ENCODE results near the gene DMD.

DMD gene

GRCh38 chrX:32562261-32562660 is 649.1 kb downstream of the DMD start:
- H3K4me3 ChIP-seq (ENCODE audit: low read depth, low read length) = no peak overlapping the region
- TF ChIP-seq CTCF (IDR thresholded peaks at IDR 0.05; ENCODE audit: low read depth, low read length) (no peak), MAX (IDR thresholded peaks at IDR 0.05; ENCODE audit: low read depth, low read length) (no peak), MYC (IDR thresholded peaks at IDR 0.05; ENCODE audit: low read depth, low read length) (no peak), POLR2A (IDR thresholded peaks at IDR 0.05; ENCODE audit: extremely low read depth, insufficient read length) (no peak)
- no peak for DNase-seq (ENCODE audit: low read depth)

- TF ChIP-seq MYC (IDR thresholded peaks at IDR 0.05; ENCODE audit: low read depth, low read length) = no peak
- no peak for TF ChIP-seq MAX (IDR thresholded peaks at IDR 0.05; ENCODE audit: low read depth, low read length)
- TF ChIP-seq CTCF (IDR thresholded peaks at IDR 0.05; ENCODE audit: low read depth, low read length) = no peak
- TF ChIP-seq POLR2A (IDR thresholded peaks at IDR 0.05; ENCODE audit: extremely low read depth, insufficient read length) = no peak
- H3K4me3 ChIP-seq (ENCODE audit: low read depth, low read length) = no peak overlapping the region
- DNase-seq (ENCODE audit: low read depth) = no peak
These were observed 666.2 kb downstream of the DMD start for GRCh38 chrX:32545101-32545500.

GRCh38 chrX:32538554-32538953 is 672.8 kb downstream of the DMD start:
- no peak for DNase-seq (ENCODE audit: low read depth)
- H3K4me3 ChIP-seq (ENCODE audit: low read depth, low read length) = no peak overlapping the region
- TF ChIP-seq POLR2A (IDR thresholded peaks at IDR 0.05; ENCODE audit: extremely low read depth, insufficient read length) = no peak
- TF ChIP-seq CTCF (IDR thresholded peaks at IDR 0.05; ENCODE audit: low read depth, low read length) = no peak
- no peak for TF ChIP-seq MAX (IDR thresholded peaks at IDR 0.05; ENCODE audit: low read depth, low read length)
- no peak for TF ChIP-seq MYC (IDR thresholded peaks at IDR 0.05; ENCODE audit: low read depth, low read length)

- H3K4me3 ChIP-seq (ENCODE audit: low read depth, low read length) = no peak overlapping the region
- DNase-seq (ENCODE audit: low read depth) = no peak
- TF ChIP-seq POLR2A (IDR thresholded peaks at IDR 0.05; ENCODE audit: extremely low read depth, insufficient read length) (no peak), CTCF (IDR thresholded peaks at IDR 0.05; ENCODE audit: low read depth, low read length) (no peak), MYC (IDR thresholded peaks at IDR 0.05; ENCODE audit: low read depth, low read length) (no peak), MAX (IDR thresholded peaks at IDR 0.05; ENCODE audit: low read depth, low read length) (no peak)
These were observed 677.5 kb downstream of the DMD start for GRCh38 chrX:32533848-32534247.

GRCh38 chrX:32532262-32532661 is 679.1 kb downstream of the DMD start:
- DNase-seq (ENCODE audit: low read depth) = no peak
- TF ChIP-seq MYC (IDR thresholded peaks at IDR 0.05; ENCODE audit: low read depth, low read length) = no peak
- no peak for TF ChIP-seq POLR2A (IDR thresholded peaks at IDR 0.05; ENCODE audit: extremely low read depth, insufficient read length)
- TF ChIP-seq CTCF (IDR thresholded peaks at IDR 0.05; ENCODE audit: low read depth, low read length) = no peak
- TF ChIP-seq MAX (IDR thresholded peaks at IDR 0.05; ENCODE audit: low read depth, low read length) = no peak
- no peak overlapping the region for H3K4me3 ChIP-seq (ENCODE audit: low read depth, low read length)

All from NB4 (cell line).